ENCODE results near the gene GPALPP1. TPM values are rescaled to one million over a fixed set of nuclear protein-coding genes. Genes with fewer than 3 reads are reported as not detected.

The GPALPP1 gene
- total and polyA plus RNA-seq, 2 of the 4 experiments (the other 2 are of a cell fraction): 10.6 to 12.5 TPM

DNA sequence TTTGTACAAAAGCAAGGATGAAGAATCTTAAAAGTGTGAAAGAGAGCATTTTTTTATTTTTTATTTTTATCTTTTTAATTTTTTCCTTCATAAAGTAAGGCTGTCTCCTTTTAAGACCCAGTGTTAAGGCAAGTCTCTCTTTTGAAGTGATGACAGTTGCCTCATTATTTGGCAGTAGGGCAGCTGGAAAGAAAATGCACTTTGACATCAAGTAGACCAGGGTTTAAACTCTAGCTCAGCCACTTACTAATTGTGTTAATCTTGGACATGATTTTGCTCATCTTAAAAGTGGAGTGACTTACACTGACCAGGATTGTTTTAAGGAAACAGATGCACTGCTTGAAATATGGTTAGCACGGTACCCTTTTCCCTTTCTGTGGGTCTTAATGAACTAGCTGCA lies 18.5 kb downstream of the GPALPP1 start:
- POLR2A ChIA-PET (ENCODE audit: unreplicated experiment): no interaction called here

More for the DNA sequence above, 18.5 kb downstream of the GPALPP1 start:
- no peak overlapping the region for H2AFZ ChIP-seq (replicated peaks; ENCODE audit: low read length, poor library complexity)
- no peaks in the 10 kb centered on the region for H4K20me1 ChIP-seq (ENCODE audit: insufficient read depth, low read length)
- 0 out of 4 replicates have a peak overlapping the region, but pooled peaks of 1 of the 2 experiments have one; percentile 2 for H4K8ac ChIP-seq (ENCODE audit: low read depth in 2 of 2, low read length in 2 of 2)
- H3K9ac ChIP-seq (ENCODE audit: low read depth, low read length): no peak overlapping the region
- no peak overlapping the region for H2AK9ac ChIP-seq (replicated peaks; ENCODE audit: low read depth, low read length, poor library complexity)
- no peak overlapping the region for H2BK15ac ChIP-seq (ENCODE audit: low read depth, low read length)
- H2BK120ac ChIP-seq (ENCODE audit: low read depth, low read length): no peak overlapping the region
- TF ChIP-seq CEBPB (IDR thresholded peaks at IDR 0.05; ENCODE audit: low read depth, low read length) (no peak), POLR2A (IDR thresholded peaks at IDR 0.05; ENCODE audit: low read depth, low read length) (no peak), MAZ (IDR thresholded peaks at IDR 0.05; ENCODE audit: borderline replicate concordance, low read depth, low read length) (no peak), BHLHE40 (IDR thresholded peaks at IDR 0.05; ENCODE audit: low read depth, low read length) (no peak), MXI1 (IDR thresholded peaks at IDR 0.05; ENCODE audit: borderline replicate concordance, low read depth, low read length) (no peak), NFE2L2 (IDR thresholded peaks at IDR 0.05; ENCODE audit: low read depth, low read length) (no peak), RAD21 (IDR thresholded peaks at IDR 0.05; ENCODE audit: low read length) (no peak), SMC3 (IDR thresholded peaks at IDR 0.05; ENCODE audit: low read depth, low read length) (no peak), MAFK (IDR thresholded peaks at IDR 0.05; ENCODE audit: low read depth, low read length) (no peak), RCOR1 (IDR thresholded peaks at IDR 0.05; ENCODE audit: insufficient replicate concordance, low read length) (no peak), FOS (IDR thresholded peaks at IDR 0.05; ENCODE audit: low read depth, low read length) (no peak), CHD1 (IDR thresholded peaks at IDR 0.05; ENCODE audit: low read depth, low read length) (no peak)
- TF ChIP-seq, protein P1, sequence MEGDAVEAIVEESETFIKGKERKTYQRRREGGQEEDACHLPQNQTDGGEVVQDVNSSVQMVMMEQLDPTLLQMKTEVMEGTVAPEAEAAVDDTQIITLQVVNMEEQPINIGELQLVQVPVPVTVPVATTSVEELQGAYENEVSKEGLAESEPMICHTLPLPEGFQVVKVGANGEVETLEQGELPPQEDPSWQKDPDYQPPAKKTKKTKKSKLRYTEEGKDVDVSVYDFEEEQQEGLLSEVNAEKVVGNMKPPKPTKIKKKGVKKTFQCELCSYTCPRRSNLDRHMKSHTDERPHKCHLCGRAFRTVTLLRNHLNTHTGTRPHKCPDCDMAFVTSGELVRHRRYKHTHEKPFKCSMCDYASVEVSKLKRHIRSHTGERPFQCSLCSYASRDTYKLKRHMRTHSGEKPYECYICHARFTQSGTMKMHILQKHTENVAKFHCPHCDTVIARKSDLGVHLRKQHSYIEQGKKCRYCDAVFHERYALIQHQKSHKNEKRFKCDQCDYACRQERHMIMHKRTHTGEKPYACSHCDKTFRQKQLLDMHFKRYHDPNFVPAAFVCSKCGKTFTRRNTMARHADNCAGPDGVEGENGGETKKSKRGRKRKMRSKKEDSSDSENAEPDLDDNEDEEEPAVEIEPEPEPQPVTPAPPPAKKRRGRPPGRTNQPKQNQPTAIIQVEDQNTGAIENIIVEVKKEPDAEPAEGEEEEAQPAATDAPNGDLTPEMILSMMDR (conservative IDR thresholded peaks at IDR 0.05; ENCODE audit: low read depth, low read length): no peak
- TF ChIP-seq, protein P2, sequence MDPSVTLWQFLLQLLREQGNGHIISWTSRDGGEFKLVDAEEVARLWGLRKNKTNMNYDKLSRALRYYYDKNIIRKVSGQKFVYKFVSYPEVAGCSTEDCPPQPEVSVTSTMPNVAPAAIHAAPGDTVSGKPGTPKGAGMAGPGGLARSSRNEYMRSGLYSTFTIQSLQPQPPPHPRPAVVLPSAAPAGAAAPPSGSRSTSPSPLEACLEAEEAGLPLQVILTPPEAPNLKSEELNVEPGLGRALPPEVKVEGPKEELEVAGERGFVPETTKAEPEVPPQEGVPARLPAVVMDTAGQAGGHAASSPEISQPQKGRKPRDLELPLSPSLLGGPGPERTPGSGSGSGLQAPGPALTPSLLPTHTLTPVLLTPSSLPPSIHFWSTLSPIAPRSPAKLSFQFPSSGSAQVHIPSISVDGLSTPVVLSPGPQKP (IDR thresholded peaks at IDR 0.05; ENCODE audit: borderline replicate concordance, low read depth, low read length): no peak
- TF ChIP-seq, protein P3, sequence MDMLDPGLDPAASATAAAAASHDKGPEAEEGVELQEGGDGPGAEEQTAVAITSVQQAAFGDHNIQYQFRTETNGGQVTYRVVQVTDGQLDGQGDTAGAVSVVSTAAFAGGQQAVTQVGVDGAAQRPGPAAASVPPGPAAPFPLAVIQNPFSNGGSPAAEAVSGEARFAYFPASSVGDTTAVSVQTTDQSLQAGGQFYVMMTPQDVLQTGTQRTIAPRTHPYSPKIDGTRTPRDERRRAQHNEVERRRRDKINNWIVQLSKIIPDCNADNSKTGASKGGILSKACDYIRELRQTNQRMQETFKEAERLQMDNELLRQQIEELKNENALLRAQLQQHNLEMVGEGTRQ (IDR thresholded peaks at IDR 0.05; ENCODE audit: low read depth, low read length): no peak
- no peak overlapping the region for H3K14ac ChIP-seq (replicated peaks; ENCODE audit: low read depth, low read length)
- H2BK5ac ChIP-seq (ENCODE audit: low read depth, low read length, poor library complexity, severe bottlenecking): no peak overlapping the region
- H3K18ac ChIP-seq (ENCODE audit: low read depth, low read length): no peak overlapping the region
- no peak overlapping the region; the same call in 1 of the 2 replicates for H4K5ac ChIP-seq (ENCODE audit: low read depth, low read length)
- in situ Hi-C loops (cut with MboI; ENCODE audit: low sequenced_read_pairs): no loop called here
- no peak overlapping the region for H3K27ac ChIP-seq (ENCODE audit: insufficient read depth, low read length)
- H2AK5ac ChIP-seq (ENCODE audit: low read depth, low read length): no peak overlapping the region
- no CpG with 5 or more reads among the region's 1 CpG for WGBS, 2 experiments (ENCODE audit: extremely low coverage in 2 of 2, insufficient read length in 1 of 2)
- peaks cover 23% of the 10 kb centered on the region for H3K36me3 ChIP-seq (ENCODE audit: control insufficient read depth, insufficient read depth, low read length)
- H3K9me1 ChIP-seq (ENCODE audit: insufficient read depth, low read length): 0 out of 2 replicates have a peak, but pooled peaks cover 3% of the 10 kb centered on the region
- ATAC-seq (ENCODE audit: low read depth): no peak
- no peak overlapping the region for H3K4me3 ChIP-seq (ENCODE audit: insufficient read depth, low read depth, low read length)
- BruUV-seq (replicated peaks): no TSS peak
- DNase-seq: no peak
- H3K27me3 ChIP-seq (ENCODE audit: control insufficient read depth, insufficient read depth, low read length): no peaks in the 10 kb centered on the region
- no peak overlapping the region for H2BK20ac ChIP-seq (ENCODE audit: low read depth, low read length)
- no peak overlapping the region for H3K4me2 ChIP-seq (ENCODE audit: low read depth, low read length)
- no peak overlapping the region for H3K56ac ChIP-seq (ENCODE audit: extremely low read depth, insufficient read depth, low read length)
- dilution Hi-C loops (cut with HindIII; ENCODE audit: low sequenced_read_pairs, unreplicated experiment): no loop called here
- intact Hi-C loops (cut with micrococcal nuclease): no loop called here
- no peak overlapping the region for H3K23ac ChIP-seq (ENCODE audit: low read depth, low read length)
- H3K79me1 ChIP-seq (ENCODE audit: low read depth in 1 of 2, low read length in 2 of 2): peaks cover 3 to 6% of the 10 kb centered on the region in 2 experiments; a peak in 2 of 4 replicates
- H3K9me3 ChIP-seq (ENCODE audit: control insufficient read depth, insufficient read depth, low read length): no peaks in the 10 kb centered on the region
- 0 out of 2 replicates have a peak, but pooled peaks cover 1% of the 10 kb centered on the region for H3K4me1 ChIP-seq (ENCODE audit: control insufficient read depth, insufficient read depth, low read length)
- H4K91ac ChIP-seq (ENCODE audit: insufficient read depth, low read depth, low read length): no peak overlapping the region
- CTCF ChIA-PET: no interaction called here
- H3K4ac ChIP-seq (ENCODE audit: low read depth, low read length): no peak overlapping the region

Data from IMR-90 (cell line).